ENCODE data around the gene CYP4F2. TPM values are rescaled to one million over a fixed set of nuclear protein-coding genes. Genes with fewer than 3 reads are reported as not detected.
"Not testable (repeated sequence)": the region's sequence is repeated elsewhere in the genome, so short reads cannot be mapped to it uniquely, and the experiment has no call there.

Gene CYP4F2
- polyA plus RNA-seq, 1 donor (not counting 4 experiments of a cell fraction or from before 2014, with no cell fraction given), result 0.13 TPM

- peak overlapping the region; percentile 75 for H3K27ac ChIP-seq (ENCODE audit: control insufficient read depth, insufficient read depth, low read length)
- H3K4me1 ChIP-seq (ENCODE audit: control insufficient read depth, extremely low read depth, insufficient read depth, low read length), result peaks cover 28% of the 10 kb centered on the region
- dilution Hi-C loops (cut with MboI; ENCODE audit: extremely low pct_ligation_motif_present, low sequenced_read_pairs), result no loop called here
- H3K9me1 ChIP-seq (ENCODE audit: control insufficient read depth, extremely low read depth, insufficient read depth, low read length), result no peaks in the 10 kb centered on the region
- H3K9me3 ChIP-seq (ENCODE audit: control insufficient read depth, low read depth, low read length), result no peaks in the 10 kb centered on the region
- TF ChIP-seq EZH2 (IDR thresholded peaks at IDR 0.05; ENCODE audit: low read length) (no peak), CTCF (optimal IDR thresholded peaks at IDR 0.05 in 1 of 3, IDR thresholded peaks at IDR 0.05 in 1 of 3, conservative IDR thresholded peaks at IDR 0.05 in 1 of 3; ENCODE audit: extremely low read depth in 1 of 3, insufficient read depth in 2 of 3, low read length in 3 of 3) (no peak)
- no peaks in the 10 kb centered on the region for H3K27me3 ChIP-seq (ENCODE audit: control insufficient read depth, extremely low read depth, insufficient read depth, low read length)
- H3K9ac ChIP-seq (ENCODE audit: control insufficient read depth, extremely low read depth, insufficient read depth, low read length), result peak overlapping the region; percentile 28
- H3K36me3 ChIP-seq (ENCODE audit: control insufficient read depth in 2 of 2, extremely low read depth in 1 of 2, insufficient read depth in 2 of 2, low read length in 2 of 2), result no peaks in the 10 kb centered on the region
- H3K4me2 ChIP-seq (ENCODE audit: control insufficient read depth, extremely low read depth, insufficient read depth, low read depth, low read length), result peak overlapping the region; percentile 19
- DNase-seq (ENCODE audit: low read depth, low spot score), result no peak
- H3K4me3 ChIP-seq (ENCODE audit: control insufficient read depth in 2 of 3, extremely low read depth in 1 of 3, insufficient read depth in 2 of 3, low read depth in 1 of 3, low read length in 3 of 3), result no peak overlapping the region
- peak overlapping the region; percentile 22 for H2AFZ ChIP-seq (ENCODE audit: control insufficient read depth, low read length)
- H4K20me1 ChIP-seq (ENCODE audit: control insufficient read depth, extremely low read depth, insufficient read depth, low read length), result no peaks in the 10 kb centered on the region
- FAIRE-seq, result no peak
- no peaks in the 10 kb centered on the region for H3K79me2 ChIP-seq (ENCODE audit: control insufficient read depth, insufficient read depth, low read length)
Measured at GRCh38 chr19:15829306-15829698, 68.6 kb downstream of the CYP4F2 start.

- dilution Hi-C loops (cut with MboI; ENCODE audit: extremely low pct_ligation_motif_present, low sequenced_read_pairs); H3K9me3 ChIP-seq (ENCODE audit: control insufficient read depth, low read depth, low read length); H3K9me1 ChIP-seq (ENCODE audit: control insufficient read depth, extremely low read depth, insufficient read depth, low read length); H3K79me2 ChIP-seq (ENCODE audit: control insufficient read depth, insufficient read depth, low read length); H3K36me3 ChIP-seq (ENCODE audit: control insufficient read depth in 2 of 2, extremely low read depth in 1 of 2, insufficient read depth in 2 of 2, low read length in 2 of 2); H3K4me3 ChIP-seq (ENCODE audit: control insufficient read depth in 2 of 3, extremely low read depth in 1 of 3, insufficient read depth in 2 of 3, low read depth in 1 of 3, low read length in 3 of 3); H3K27me3 ChIP-seq (ENCODE audit: control insufficient read depth, extremely low read depth, insufficient read depth, low read length); H4K20me1 ChIP-seq (ENCODE audit: control insufficient read depth, extremely low read depth, insufficient read depth, low read length): not testable (repeated sequence)
- DNase-seq (ENCODE audit: low read depth, low spot score), result peak; percentile 63
- peak overlapping the region; percentile 77 for H2AFZ ChIP-seq (ENCODE audit: control insufficient read depth, low read length)
- peak overlapping the region; percentile 75 for H3K27ac ChIP-seq (ENCODE audit: control insufficient read depth, insufficient read depth, low read length)
- peak; percentile 95 for FAIRE-seq
- H3K4me2 ChIP-seq (ENCODE audit: control insufficient read depth, extremely low read depth, insufficient read depth, low read depth, low read length), result peak overlapping the region; percentile 19
- H3K4me1 ChIP-seq (ENCODE audit: control insufficient read depth, extremely low read depth, insufficient read depth, low read length), result peaks cover 23% of the 10 kb centered on the region
- peak overlapping the region; percentile 40 for H3K9ac ChIP-seq (ENCODE audit: control insufficient read depth, extremely low read depth, insufficient read depth, low read length)
Measured at GRCh38 chr19:15828611-15829305, 69.1 kb downstream of the CYP4F2 start.

Measured in keratinocyte (primary cell).